Activated T-cell treated with anti-CD3 and anti-CD28 coated beads, Interleukin-2, amount 50 U/mL, for 48 hours (primary cell): ENCODE measurements around the gene APLF.
"Not testable (repeated sequence)": the region's sequence is repeated elsewhere in the genome, so short reads cannot be mapped to it uniquely, and the experiment has no call there.

ENCODE experiments used
- DNase-seq, 2 experiments: peaks; one replicate each; pipeline ENCODE4 v3.0.0-alpha.2; 2020

Gene APLF

GRCh38 chr2:68476454-68476853, 9.1 kb downstream of the APLF start:
- no peak for DNase-seq

GRCh38 chr2:68478688-68479087, 11.3 kb downstream of the APLF start:
- no peak for DNase-seq

- no peak for DNase-seq
These were observed 15.0 kb downstream of the APLF start for GRCh38 chr2:68482296-68482820.

- DNase-seq: no peak
These were observed 15.6 kb downstream of the APLF start for GRCh38 chr2:68483011-68483410.

- DNase-seq: no peak
These were observed 20.5 kb downstream of the APLF start for GRCh38 chr2:68487773-68488355.

GRCh38 chr2:68488605-68489004, 21.2 kb downstream of the APLF start:
- DNase-seq: not testable (repeated sequence)

- DNase-seq: no peak
These were observed 21.9 kb downstream of the APLF start for GRCh38 chr2:68489282-68489681.

GRCh38 chr2:68491582-68491981, 24.2 kb downstream of the APLF start:
- no peak for DNase-seq

GRCh38 chr2:68499133-68499532, 31.7 kb downstream of the APLF start:
- no peak for DNase-seq

- DNase-seq: no peak
These were observed 33.3 kb downstream of the APLF start for GRCh38 chr2:68500649-68501048.

GRCh38 chr2:68501768-68502167, 34.4 kb downstream of the APLF start:
- DNase-seq: no peak

GRCh38 chr2:68505603-68506159, 38.3 kb downstream of the APLF start:
- DNase-seq: no peak

- no peak for DNase-seq
These were observed 38.8 kb downstream of the APLF start for GRCh38 chr2:68506170-68506569.

- no peak for DNase-seq
These were observed 44.9 kb downstream of the APLF start for GRCh38 chr2:68512326-68512725.

GRCh38 chr2:68512966-68513365, 45.6 kb downstream of the APLF start:
- no peak for DNase-seq

GRCh38 chr2:68514316-68514929, 47.0 kb downstream of the APLF start:
- no peak for DNase-seq

- no peak for DNase-seq
These were observed 48.9 kb downstream of the APLF start for GRCh38 chr2:68516051-68516955.

- DNase-seq: no peak
These were observed 51.9 kb downstream of the APLF start for GRCh38 chr2:68519236-68519635.

- DNase-seq: no peak
These were observed 53.7 kb downstream of the APLF start for GRCh38 chr2:68521037-68521436.

GRCh38 chr2:68526943-68527342, 59.6 kb downstream of the APLF start:
- not testable (repeated sequence) for DNase-seq

GRCh38 chr2:68527343-68528081, 60.1 kb downstream of the APLF start:
- not testable (repeated sequence) for DNase-seq

GRCh38 chr2:68529156-68529555, 61.8 kb downstream of the APLF start:
- not testable (repeated sequence) for DNase-seq

GRCh38 chr2:68529651-68530050, 62.3 kb downstream of the APLF start:
- DNase-seq: not testable (repeated sequence)
